Neural cell (in vitro differentiated cells): ENCODE measurements around the gene UBR2.

ENCODE experiments used
- CTCF ChIP-seq: fragments of 450-650 bp; IDR thresholded peaks from 2 replicates; pipeline ENCODE4 v1.5.1; 2014; ENCODE audit warnings: antibody characterized with exemption, mild to moderate bottlenecking, moderate library complexity; ENCODE audit not compliant: poor library complexity, severe bottlenecking
- POLR2AphosphoS5 ChIP-seq: IDR thresholded peaks from 2 replicates; pipeline ENCODE4 v1.6.1; 2012
- REST ChIP-seq: IDR thresholded peaks from 2 replicates; pipeline ENCODE4 v1.6.1; 2012; ENCODE audit warnings: borderline replicate concordance

GRCh38 chr6:42627674-42628073 lies 63.8 kb downstream of the UBR2 start:
- TF ChIP-seq POLR2AphosphoS5 (no peak), CTCF (no peak), REST (no peak)
